Measurements from ENCODE around the gene PRIMPOL.

GRCh38 chr4:184680698-184681097, 31.2 kb downstream of the PRIMPOL start:
- TF ChIP-seq CTCF (IDR thresholded peaks at IDR 0.05; ENCODE audit: poor library complexity), result no peak
- no peak for TF ChIP-seq EZH2 (IDR thresholded peaks at IDR 0.05; ENCODE audit: borderline replicate concordance)
- TF ChIP-seq EZH2phosphoT487 (IDR thresholded peaks at IDR 0.05; ENCODE audit: low read depth, severe bottlenecking, unreplicated experiment), result no peak

All from hepatocyte (in vitro differentiated cells).